Peyer's patch (tissue), 4 donors: ENCODE measurements around the gene CNTN5.

ENCODE experiments used
- POLR2A ChIP-seq, 2 donors: fragments of 450-650 bp; IDR thresholded peaks; one replicate each; pipeline ENCODE4 v1.5.1; 2017; ENCODE audit warnings: antibody characterized with exemption in 2 of 2, mild to moderate bottlenecking in 2 of 2, moderate library complexity in 2 of 2
- TF ChIP-seq, protein P1 (sequence below), 6 experiments: fragments of 450-650 bp in 4 of 6; fragments of 200-600 bp in 2 of 6; sonication (generic) in 1 of 6; IDR thresholded peaks; one replicate each; pipeline ENCODE4 v1.5.1; 2017 to 2019; ENCODE audit warnings: antibody characterized with exemption in 6 of 6, mild to moderate bottlenecking in 3 of 6, moderate library complexity in 1 of 6

- TF ChIP-seq, protein P1, sequence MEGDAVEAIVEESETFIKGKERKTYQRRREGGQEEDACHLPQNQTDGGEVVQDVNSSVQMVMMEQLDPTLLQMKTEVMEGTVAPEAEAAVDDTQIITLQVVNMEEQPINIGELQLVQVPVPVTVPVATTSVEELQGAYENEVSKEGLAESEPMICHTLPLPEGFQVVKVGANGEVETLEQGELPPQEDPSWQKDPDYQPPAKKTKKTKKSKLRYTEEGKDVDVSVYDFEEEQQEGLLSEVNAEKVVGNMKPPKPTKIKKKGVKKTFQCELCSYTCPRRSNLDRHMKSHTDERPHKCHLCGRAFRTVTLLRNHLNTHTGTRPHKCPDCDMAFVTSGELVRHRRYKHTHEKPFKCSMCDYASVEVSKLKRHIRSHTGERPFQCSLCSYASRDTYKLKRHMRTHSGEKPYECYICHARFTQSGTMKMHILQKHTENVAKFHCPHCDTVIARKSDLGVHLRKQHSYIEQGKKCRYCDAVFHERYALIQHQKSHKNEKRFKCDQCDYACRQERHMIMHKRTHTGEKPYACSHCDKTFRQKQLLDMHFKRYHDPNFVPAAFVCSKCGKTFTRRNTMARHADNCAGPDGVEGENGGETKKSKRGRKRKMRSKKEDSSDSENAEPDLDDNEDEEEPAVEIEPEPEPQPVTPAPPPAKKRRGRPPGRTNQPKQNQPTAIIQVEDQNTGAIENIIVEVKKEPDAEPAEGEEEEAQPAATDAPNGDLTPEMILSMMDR (IDR thresholded peaks at IDR 0.05) = no peak
- no peak for TF ChIP-seq POLR2A (IDR thresholded peaks at IDR 0.05)
These were observed 516.9 kb downstream of the CNTN5 start for GRCh38 chr11:99537681-99538080.
